GM12872 (cell line): ENCODE data around the gene NXN.

Experiments
- TF ChIP-seq, protein P1 (sequence below): IDR thresholded peaks from 3 replicates; pipeline ENCODE4 v1.5.1; 2011; ENCODE audit warnings: low read depth, mild to moderate bottlenecking, low read length, moderate library complexity; ENCODE audit not compliant: insufficient read depth

The NXN gene

DNA sequence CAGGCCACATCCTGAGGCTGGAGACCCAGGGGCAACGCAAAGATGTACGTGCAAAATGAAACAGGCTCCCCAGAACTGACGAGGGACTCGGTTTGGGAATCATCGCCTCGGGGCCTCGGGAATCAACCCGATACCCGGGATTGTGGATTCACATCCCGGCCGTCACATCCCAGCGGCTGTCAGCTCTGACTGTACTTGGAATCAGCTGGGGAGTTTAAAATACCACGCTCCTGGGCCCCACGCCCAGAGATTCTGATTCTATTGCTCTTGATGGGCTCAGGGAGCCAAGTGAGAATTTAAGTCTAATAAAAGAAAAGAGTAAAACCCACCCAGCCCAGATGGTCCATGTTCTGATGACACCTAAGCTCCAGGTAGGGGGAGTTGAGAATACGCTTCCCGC lies 155.2 kb downstream of the NXN start:
- TF ChIP-seq, protein P1, sequence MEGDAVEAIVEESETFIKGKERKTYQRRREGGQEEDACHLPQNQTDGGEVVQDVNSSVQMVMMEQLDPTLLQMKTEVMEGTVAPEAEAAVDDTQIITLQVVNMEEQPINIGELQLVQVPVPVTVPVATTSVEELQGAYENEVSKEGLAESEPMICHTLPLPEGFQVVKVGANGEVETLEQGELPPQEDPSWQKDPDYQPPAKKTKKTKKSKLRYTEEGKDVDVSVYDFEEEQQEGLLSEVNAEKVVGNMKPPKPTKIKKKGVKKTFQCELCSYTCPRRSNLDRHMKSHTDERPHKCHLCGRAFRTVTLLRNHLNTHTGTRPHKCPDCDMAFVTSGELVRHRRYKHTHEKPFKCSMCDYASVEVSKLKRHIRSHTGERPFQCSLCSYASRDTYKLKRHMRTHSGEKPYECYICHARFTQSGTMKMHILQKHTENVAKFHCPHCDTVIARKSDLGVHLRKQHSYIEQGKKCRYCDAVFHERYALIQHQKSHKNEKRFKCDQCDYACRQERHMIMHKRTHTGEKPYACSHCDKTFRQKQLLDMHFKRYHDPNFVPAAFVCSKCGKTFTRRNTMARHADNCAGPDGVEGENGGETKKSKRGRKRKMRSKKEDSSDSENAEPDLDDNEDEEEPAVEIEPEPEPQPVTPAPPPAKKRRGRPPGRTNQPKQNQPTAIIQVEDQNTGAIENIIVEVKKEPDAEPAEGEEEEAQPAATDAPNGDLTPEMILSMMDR: no peak

DNA sequence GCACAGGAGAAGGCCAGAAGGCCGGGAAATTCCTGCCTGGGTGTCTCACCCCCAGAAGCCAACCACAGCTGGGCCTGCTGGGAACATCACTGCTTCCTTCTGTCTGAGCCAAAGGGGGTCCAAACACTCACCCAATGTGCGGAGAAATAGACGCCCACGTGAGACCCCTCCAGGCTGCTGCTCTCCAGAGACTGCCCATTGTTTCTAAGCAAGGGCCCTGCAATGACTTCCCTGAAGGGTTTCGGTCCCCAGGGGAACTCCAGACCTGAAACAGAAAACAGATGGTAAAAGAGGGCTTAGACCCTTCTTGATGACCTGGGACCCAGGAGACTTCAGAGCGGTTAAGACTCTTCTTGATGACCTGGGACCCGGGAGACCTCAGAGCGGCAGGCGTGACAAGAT lies 156.1 kb downstream of the NXN start:
- TF ChIP-seq, protein P1: no peak

DNA sequence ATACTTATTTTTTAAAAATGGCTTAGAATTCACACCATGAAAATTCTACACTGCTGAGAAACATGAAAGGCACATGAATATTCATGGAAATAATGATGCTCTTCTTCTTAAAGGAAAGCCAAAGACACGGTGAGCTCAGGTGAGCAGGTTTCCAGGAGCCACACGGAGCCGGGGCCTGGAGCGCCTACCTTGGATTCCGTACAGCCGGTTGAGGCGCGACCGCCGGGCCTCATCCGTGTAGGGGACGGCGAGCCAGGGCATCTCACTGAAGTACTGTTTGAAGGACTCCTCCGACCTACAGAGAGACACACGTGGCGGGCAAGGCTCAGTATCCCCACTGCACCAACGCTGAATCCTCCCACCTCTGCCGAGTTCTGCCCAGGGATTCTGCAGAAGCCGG lies 160.3 kb downstream of the NXN start:
- TF ChIP-seq, protein P1: no peak

DNA sequence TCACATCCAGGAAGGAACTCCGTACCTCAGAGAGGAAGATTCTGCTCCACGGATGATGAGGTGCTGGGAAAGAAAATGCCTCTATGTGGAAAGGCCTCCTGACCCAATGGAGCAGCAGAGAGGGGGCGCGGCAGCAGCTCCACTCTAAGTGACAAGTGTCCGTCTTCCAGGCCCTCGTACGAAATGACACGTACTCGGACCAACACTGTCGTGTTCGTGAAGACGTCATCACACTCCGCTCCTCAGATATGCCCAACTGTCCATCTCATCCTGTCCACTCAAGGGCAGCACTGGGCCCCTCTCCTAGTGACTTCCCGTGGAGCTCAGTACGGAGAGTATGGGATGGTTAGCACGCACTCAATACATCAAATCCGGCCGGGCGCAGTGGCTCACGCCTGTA lies 165.2 kb downstream of the NXN start:
- TF ChIP-seq, protein P1: no peak

DNA sequence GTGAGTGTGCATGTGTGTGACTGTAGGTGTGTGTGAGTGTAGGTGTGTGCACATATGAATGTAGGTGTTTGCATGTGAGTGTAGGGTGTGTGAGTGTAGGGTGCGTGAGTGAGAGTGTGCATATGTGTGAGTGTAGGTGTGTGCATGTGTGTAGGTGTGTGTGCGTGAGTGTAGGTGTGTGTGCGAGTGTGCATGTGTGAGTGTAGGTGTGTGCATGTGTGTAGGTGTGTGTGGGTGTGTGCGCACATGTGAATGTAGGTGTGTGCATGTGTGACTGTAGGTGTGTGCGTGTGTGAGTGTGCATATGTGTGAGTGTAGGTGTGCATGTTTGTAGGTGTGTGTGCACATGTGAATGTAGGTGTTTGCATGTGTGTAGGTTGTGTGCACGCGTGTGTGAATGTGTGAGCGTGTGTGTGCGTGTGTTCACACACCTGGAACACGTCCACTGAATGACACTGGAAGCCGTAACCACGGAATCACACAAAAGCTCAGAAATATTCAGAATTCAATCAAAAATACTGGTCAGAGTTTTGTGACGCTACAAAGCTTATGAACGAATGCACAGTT lies 166.9 kb downstream of the NXN start:
- TF ChIP-seq, protein P1: no peak

DNA sequence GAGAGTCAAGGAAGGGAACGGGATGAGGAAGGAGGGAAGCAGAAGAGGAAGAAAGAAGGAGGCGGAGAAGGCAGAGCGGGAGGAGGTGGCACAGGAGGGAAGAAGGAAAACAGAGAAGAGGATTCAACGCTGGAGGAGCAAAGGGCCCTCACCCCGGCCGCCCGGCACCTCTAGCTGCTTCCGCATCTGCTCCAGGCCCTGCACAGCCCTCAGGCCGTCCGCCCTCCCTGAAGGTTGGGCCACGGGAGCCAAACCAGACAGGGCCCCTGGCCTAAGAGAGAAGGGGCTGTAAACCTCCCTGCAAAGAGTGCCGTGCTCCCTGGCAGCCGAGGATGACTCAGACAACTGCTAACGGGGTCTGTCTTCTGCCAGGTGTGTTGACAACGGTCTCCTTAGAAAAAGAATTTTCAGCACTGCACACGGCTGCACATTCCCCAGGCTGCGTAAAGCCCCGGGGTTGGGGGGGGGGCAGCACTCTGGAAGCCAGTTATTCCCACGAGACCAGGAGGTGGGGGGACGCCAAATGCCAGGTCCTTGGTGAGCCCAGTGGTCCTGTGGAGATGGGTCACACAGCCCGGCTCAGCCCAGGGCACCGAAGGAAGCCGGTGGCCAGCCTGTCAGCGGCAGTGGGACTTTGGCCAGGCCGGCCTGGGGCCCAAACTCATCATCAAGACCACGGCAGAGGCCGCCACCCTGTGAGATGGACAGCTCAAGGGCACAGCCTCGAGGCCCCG lies 168.4 kb downstream of the NXN start:
- TF ChIP-seq, protein P1: no peak

DNA sequence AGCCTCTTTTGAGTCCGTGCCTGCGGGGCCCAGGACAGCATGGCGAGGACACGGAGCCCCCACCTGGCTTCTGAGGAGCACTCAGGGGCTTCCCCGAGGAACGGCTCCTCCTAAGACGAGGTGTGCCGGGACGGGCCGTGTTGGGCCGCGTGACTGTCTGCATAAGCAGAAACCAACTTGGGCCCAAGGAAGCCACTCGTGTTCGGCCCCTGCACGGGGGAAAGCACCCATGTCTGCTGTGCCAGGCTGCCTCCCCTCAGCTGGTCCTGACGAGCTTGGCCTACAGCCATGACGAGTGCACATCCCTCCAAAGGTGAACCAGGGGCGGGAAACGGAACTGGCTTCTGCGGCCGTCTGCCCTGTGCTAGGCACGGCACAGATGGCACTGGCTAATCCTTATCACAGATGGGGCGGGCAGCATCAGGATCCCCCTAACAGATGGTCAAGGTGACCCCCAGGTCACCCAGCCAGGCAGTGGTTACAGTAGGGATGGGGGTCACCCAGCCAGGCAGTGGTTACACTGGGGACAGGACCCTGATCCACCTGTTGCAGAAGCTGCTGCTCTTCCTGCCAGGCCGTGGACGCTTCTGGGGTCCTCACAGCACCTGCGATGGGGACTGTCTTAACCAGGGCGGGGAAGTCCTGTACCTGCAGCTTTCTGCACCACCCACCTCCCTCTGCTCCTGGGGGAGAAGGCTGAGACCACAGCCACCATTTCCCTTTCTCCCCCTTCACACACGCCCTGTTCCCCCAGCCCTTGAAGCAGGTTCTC lies 171.9 kb downstream of the NXN start:
- TF ChIP-seq, protein P1: no peak
